Nephron (organoid): Measurements from ENCODE around the gene USO1.
"Not testable (repeated sequence)": the region's sequence is repeated elsewhere in the genome, so short reads cannot be mapped to it uniquely, and the experiment has no call there.

ENCODE experiments used
- H3K27ac Mint-ChIP-seq, 3 experiments: 2 replicates each; pipeline ENCODE4 v1.8.0; 2020; ENCODE audit warnings: mixed read lengths in 3 of 3, mild to moderate bottlenecking in 2 of 3, moderate library complexity in 1 of 3
- H3K27me3 Mint-ChIP-seq: 2 replicates; pipeline ENCODE4 v1.8.0; 2021; ENCODE audit warnings: low read depth, mild to moderate bottlenecking, moderate library complexity, mixed read lengths
- H3K36me3 Mint-ChIP-seq: 2 replicates; pipeline ENCODE4 v1.8.0; 2020; ENCODE audit warnings: low read depth, mixed read lengths
- H3K4me1 Mint-ChIP-seq: 2 replicates; pipeline ENCODE4 v1.8.0; 2020; ENCODE audit warnings: mixed read lengths
- H3K4me3 Mint-ChIP-seq, 3 experiments: 2 replicates each; pipeline ENCODE4 v1.8.0; 2020; ENCODE audit warnings: mild to moderate bottlenecking in 3 of 3, mixed read lengths in 3 of 3, moderate library complexity in 2 of 3
- H3K9me3 Mint-ChIP-seq: 2 replicates; pipeline ENCODE4 v1.8.0; 2020; ENCODE audit warnings: mixed read lengths
- TF ChIP-seq, protein P1 (sequence below), 3 experiments: fragments of 200-600 bp; sonication (generic); IDR thresholded peaks; one replicate each; pipeline ENCODE4 v1.5.0; 2021; ENCODE audit warnings: antibody characterized with exemption in 3 of 3; ENCODE audit not compliant: unreplicated experiment in 3 of 3

The USO1 gene

DNA sequence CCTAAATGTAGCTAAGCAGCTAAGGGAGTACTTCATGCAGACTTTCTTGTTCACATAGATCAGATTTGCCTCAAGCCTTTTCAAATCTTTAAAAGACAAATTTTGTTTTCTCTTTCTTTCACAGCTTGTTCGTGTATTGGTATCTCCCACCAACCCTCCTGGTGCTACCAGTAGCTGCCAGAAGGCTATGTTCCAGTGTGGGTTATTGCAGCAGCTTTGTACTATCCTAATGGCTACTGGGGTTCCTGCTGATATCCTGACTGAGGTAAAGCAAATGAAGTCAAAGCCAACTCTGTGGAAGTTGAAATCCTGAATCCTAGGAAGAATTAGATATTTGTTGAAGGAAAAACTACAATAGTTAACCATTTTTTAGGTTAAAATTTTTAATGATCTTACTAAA lies 62.6 kb downstream of the USO1 start:
- peaks cover 6% of the 10 kb centered on the region for H3K4me1 Mint-ChIP-seq
- H3K27ac Mint-ChIP-seq = peak overlapping the region; percentile 88 to 93 (median 88)

DNA sequence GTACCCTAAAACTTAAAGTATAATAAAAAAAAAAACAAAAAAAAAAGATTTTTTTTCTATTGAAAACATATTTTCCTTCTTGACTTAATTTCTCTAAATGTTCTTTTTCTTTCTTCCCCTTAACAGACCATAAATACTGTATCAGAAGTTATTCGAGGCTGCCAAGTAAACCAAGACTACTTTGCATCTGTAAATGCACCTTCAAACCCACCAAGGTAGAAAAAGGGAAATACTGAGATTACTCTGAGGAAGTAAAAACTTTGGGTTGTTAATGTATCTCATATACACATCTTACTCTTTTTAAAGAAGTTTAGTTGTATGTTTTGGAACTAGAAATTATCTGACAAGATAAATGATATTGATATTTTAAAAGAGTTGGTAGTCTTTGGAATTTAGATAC lies 65.6 kb downstream of the USO1 start:
- Mint-ChIP-seq H3K4me3 (no peak overlapping the region), H3K4me1 (peaks cover 6% of the 10 kb centered on the region), H3K9me3 (no peaks in the 10 kb centered on the region), H3K27me3 (no peaks in the 10 kb centered on the region), H3K36me3 (peaks cover 50% of the 10 kb centered on the region), H3K27ac (no peak overlapping the region)
- TF ChIP-seq, protein P1, sequence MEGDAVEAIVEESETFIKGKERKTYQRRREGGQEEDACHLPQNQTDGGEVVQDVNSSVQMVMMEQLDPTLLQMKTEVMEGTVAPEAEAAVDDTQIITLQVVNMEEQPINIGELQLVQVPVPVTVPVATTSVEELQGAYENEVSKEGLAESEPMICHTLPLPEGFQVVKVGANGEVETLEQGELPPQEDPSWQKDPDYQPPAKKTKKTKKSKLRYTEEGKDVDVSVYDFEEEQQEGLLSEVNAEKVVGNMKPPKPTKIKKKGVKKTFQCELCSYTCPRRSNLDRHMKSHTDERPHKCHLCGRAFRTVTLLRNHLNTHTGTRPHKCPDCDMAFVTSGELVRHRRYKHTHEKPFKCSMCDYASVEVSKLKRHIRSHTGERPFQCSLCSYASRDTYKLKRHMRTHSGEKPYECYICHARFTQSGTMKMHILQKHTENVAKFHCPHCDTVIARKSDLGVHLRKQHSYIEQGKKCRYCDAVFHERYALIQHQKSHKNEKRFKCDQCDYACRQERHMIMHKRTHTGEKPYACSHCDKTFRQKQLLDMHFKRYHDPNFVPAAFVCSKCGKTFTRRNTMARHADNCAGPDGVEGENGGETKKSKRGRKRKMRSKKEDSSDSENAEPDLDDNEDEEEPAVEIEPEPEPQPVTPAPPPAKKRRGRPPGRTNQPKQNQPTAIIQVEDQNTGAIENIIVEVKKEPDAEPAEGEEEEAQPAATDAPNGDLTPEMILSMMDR (IDR thresholded peaks at IDR 0.05; ENCODE audit: unreplicated experiment in 3 of 3) = no peak

More for the DNA sequence above, 62.6 kb downstream of the USO1 start:
- Mint-ChIP-seq H3K27me3 (no peaks in the 10 kb centered on the region), H3K4me3 (no peak overlapping the region), H3K9me3 (no peaks in the 10 kb centered on the region), H3K36me3 (peaks cover 38% of the 10 kb centered on the region)
- TF ChIP-seq, protein P1 (IDR thresholded peaks at IDR 0.05; ENCODE audit: unreplicated experiment in 3 of 3) = no peak

DNA sequence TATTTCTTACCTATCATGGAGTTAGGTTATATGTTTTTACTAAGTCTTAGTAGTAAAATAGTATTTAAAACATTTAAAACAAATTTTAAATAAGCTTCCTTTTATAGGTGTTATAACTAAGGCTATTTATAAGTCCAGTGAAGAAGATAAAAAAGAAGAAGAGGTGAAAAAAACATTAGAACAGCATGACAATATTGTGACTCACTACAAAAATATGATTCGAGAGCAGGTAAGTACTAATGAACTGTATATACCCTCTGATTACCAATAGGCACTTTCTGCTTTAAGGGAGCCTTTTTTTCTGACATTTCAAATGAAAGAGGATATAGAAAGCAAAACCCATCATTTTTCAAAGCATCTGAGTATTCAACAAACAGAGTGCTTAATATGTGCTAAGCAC lies 76.6 kb downstream of the USO1 start:
- no peaks in the 10 kb centered on the region for H3K4me1 Mint-ChIP-seq
- no peak overlapping the region for H3K27ac Mint-ChIP-seq
- no peaks in the 10 kb centered on the region for H3K27me3 Mint-ChIP-seq
- no peaks in the 10 kb centered on the region for H3K9me3 Mint-ChIP-seq
- TF ChIP-seq, protein P1 (IDR thresholded peaks at IDR 0.05; ENCODE audit: unreplicated experiment in 3 of 3) = no peak
- peaks cover 44% of the 10 kb centered on the region for H3K36me3 Mint-ChIP-seq
- H3K4me3 Mint-ChIP-seq = no peak overlapping the region

DNA sequence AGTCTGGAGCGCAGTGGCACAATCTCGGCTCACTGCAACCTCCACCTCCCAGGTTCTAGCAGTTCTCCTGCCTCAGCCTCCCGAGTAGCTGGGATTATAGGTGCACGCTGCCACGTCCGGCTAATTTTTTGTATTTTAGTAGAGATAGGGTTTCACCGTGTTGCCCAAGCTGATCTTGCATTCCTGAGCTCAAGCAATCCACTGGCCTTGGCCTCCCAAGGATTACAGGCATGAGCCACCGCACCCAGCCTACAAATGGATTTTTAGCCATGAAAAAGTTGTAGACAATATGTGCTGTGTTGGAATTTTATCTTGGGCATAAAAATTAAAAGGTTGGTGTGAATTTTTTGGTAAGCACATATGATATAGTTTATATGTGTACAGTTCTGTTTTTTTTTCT lies 81.7 kb downstream of the USO1 start:
- H3K9me3 Mint-ChIP-seq, H3K27me3 Mint-ChIP-seq, H3K4me3 Mint-ChIP-seq, H3K27ac Mint-ChIP-seq, H3K4me1 Mint-ChIP-seq: not testable (repeated sequence)
- peaks cover 38% of the 10 kb centered on the region for H3K36me3 Mint-ChIP-seq

DNA sequence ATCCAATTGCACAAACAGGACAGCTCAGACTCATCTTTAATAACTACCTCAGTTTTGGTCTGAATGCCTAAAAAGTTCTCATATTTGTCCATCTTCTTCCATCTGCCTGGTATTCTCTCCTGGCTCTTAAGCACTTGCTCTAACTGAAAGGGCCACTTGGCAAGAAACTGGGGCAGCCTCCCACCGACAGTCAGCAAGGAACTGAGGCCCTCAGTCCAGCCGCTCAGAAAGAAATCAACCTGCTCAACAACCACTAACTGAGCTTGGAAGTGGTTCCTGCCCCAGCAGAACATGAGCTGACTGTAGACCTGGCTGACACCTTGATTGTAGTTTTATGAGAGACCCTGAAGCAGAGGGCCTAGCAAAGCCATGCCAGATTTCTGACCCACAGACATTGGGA lies 93.5 kb downstream of the USO1 start:
- Mint-ChIP-seq H3K4me3 (no peak overlapping the region), H3K4me1 (peaks cover 6% of the 10 kb centered on the region), H3K27ac (no peak overlapping the region), H3K27me3 (no peaks in the 10 kb centered on the region), H3K36me3 (peaks cover 29% of the 10 kb centered on the region), H3K9me3 (no peaks in the 10 kb centered on the region)
- TF ChIP-seq, protein P1 (IDR thresholded peaks at IDR 0.05; ENCODE audit: unreplicated experiment in 3 of 3) = no peak

DNA sequence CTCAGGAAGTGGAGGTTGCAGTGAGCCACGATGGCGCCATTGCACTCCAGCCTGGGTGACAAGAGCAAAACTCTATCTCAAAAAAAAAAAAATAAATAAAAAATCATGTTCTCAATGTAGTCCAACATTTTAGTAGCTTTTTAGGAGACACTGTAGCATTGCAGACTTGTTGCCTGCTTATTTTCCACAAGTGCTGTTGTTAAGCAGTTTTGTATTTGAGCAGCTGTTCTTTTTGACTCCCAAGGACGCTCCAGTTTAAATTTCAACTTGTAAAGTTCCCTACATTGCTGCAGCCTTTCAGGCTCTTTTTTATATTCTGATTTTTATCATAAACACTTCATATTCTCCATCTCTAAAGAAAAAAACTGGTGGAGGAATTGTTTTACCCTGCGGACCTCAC lies 94.7 kb downstream of the USO1 start:
- TF ChIP-seq, protein P1 (IDR thresholded peaks at IDR 0.05; ENCODE audit: unreplicated experiment in 3 of 3) = no peak
- H3K9me3 Mint-ChIP-seq = no peaks in the 10 kb centered on the region
- H3K36me3 Mint-ChIP-seq = peaks cover 21% of the 10 kb centered on the region
- H3K4me1 Mint-ChIP-seq = peaks cover 6% of the 10 kb centered on the region
- no peak overlapping the region for H3K4me3 Mint-ChIP-seq
- no peak overlapping the region for H3K27ac Mint-ChIP-seq
- H3K27me3 Mint-ChIP-seq = no peaks in the 10 kb centered on the region
